Peyer's patch (tissue), 4 donors: ENCODE results near the gene UBE2H.

Experiments
- POLR2A ChIP-seq, 2 donors: fragments of 450-650 bp; IDR thresholded peaks; one replicate each; pipeline ENCODE4 v1.5.1; 2017; ENCODE audit warnings: antibody characterized with exemption in 2 of 2, mild to moderate bottlenecking in 2 of 2, moderate library complexity in 2 of 2
- TF ChIP-seq, protein P1 (sequence below), 6 experiments: fragments of 450-650 bp in 4 of 6; fragments of 200-600 bp in 2 of 6; sonication (generic) in 1 of 6; IDR thresholded peaks; one replicate each; pipeline ENCODE4 v1.5.1; 2017 to 2019; ENCODE audit warnings: antibody characterized with exemption in 6 of 6, mild to moderate bottlenecking in 3 of 6, moderate library complexity in 1 of 6

- TF ChIP-seq POLR2A (IDR thresholded peaks at IDR 0.05), result no peak
- TF ChIP-seq, protein P1, sequence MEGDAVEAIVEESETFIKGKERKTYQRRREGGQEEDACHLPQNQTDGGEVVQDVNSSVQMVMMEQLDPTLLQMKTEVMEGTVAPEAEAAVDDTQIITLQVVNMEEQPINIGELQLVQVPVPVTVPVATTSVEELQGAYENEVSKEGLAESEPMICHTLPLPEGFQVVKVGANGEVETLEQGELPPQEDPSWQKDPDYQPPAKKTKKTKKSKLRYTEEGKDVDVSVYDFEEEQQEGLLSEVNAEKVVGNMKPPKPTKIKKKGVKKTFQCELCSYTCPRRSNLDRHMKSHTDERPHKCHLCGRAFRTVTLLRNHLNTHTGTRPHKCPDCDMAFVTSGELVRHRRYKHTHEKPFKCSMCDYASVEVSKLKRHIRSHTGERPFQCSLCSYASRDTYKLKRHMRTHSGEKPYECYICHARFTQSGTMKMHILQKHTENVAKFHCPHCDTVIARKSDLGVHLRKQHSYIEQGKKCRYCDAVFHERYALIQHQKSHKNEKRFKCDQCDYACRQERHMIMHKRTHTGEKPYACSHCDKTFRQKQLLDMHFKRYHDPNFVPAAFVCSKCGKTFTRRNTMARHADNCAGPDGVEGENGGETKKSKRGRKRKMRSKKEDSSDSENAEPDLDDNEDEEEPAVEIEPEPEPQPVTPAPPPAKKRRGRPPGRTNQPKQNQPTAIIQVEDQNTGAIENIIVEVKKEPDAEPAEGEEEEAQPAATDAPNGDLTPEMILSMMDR (IDR thresholded peaks at IDR 0.05), result no peak
These were observed 22.5 kb upstream of the UBE2H start for GRCh38 chr7:129975309-129975708.
